Peyer's patch (tissue), 4 donors: ENCODE data around the gene ELFN2.

Experiments
- CTCF ChIP-seq, 6 experiments: fragments of 450-650 bp in 4 of 6; fragments of 200-600 bp in 2 of 6; sonication (generic) in 1 of 6; IDR thresholded peaks; one replicate each; pipeline ENCODE4 v1.5.1; 2017 to 2019; ENCODE audit warnings: antibody characterized with exemption in 6 of 6, mild to moderate bottlenecking in 3 of 6, moderate library complexity in 1 of 6
- POLR2A ChIP-seq, 2 donors: fragments of 450-650 bp; IDR thresholded peaks; one replicate each; pipeline ENCODE4 v1.5.1; 2017; ENCODE audit warnings: antibody characterized with exemption in 2 of 2, mild to moderate bottlenecking in 2 of 2, moderate library complexity in 2 of 2

GRCh38 chr22:37377138-37377537 lies 50.1 kb downstream of the ELFN2 start:
- TF ChIP-seq CTCF (IDR thresholded peaks at IDR 0.05) (no peak), POLR2A (IDR thresholded peaks at IDR 0.05) (no peak)
